K562 (cell line): Measurements from ENCODE around the gene MEGF10. TPM values are rescaled to one million over a fixed set of nuclear protein-coding genes. Genes with fewer than 3 reads are reported as not detected.

Experiments
- ATAC-seq: fragments of 200-7000 bp; cut with Tn5 transposase; 3 replicates; pipeline ENCODE4 v1.9.1; 2020; ENCODE audit warnings: moderate library complexity
- BruUV-seq: library from RNA; stranded (reverse); fragments of 400-500 nt; replicated peaks from 2 replicates; lab custom pipeline; 2021; lab: Mats Ljungman, UMichigan
- CTCF ChIA-PET: fragments of 300-600 bp; formaldehyde crosslinking; extraction: SDS; loops from one replicate; lab custom pipeline; 2021; ENCODE audit warnings: low intra/inter-chr PET ratio; lab: Yijun Ruan, JAX
- POLR2A ChIA-PET: fragments of 300-600, 350-650 bp; sonication (Branson Sonifier 250); formaldehyde crosslinking; extraction: SDS; loops from one replicate; lab custom pipeline; 2021; ENCODE audit warnings: antibody characterized with exemption, inconsistent platforms; lab: Yijun Ruan, JAX
- DNase-seq, 4 experiments: peaks; one replicate each; pipeline versions ENCODE4 v3.0.0 to v3.0.0-alpha.2; 2011 to 2018; ENCODE audit warnings: low spot score in 3 of 4, mixed read lengths in 3 of 4; ENCODE audit errors: extremely low read depth in 1 of 4
- FAIRE-seq: peaks from 2 replicates; lab custom pipeline; 2011; peaks lifted over from hg19 to GRCh38; lab: Jason Lieb, UNC
- H2AFZ ChIP-seq: 2 replicates; pipeline ENCODE4 v1.6.0; 2011; ENCODE audit warnings: low read depth, low read length, control low read depth, inconsistent platforms
- H3K27ac ChIP-seq: fragments of 200-600 bp; 3 replicates; pipeline ENCODE4 v1.8.0; 2011; ENCODE audit warnings: low read depth, mild to moderate bottlenecking, control low read depth, inconsistent platforms, low read length, moderate library complexity, mixed read lengths; ENCODE audit errors: extremely low read depth
- H3K27me3 ChIP-seq, 2 experiments: fragments of 300-600 bp in 1 of 2; 2 replicates in 1 of 2; 3 replicates in 1 of 2; pipeline versions ENCODE4 v1.6.0 to v1.8.0; 2011; ENCODE audit warnings: inconsistent platforms in 2 of 2, low read length in 2 of 2, mild to moderate bottlenecking in 1 of 2, mixed read lengths in 1 of 2, moderate library complexity in 1 of 2; ENCODE audit not compliant: control insufficient read depth in 2 of 2, insufficient read depth in 2 of 2
- H3K36me3 ChIP-seq: fragments of 300-600 bp; 3 replicates; pipeline ENCODE4 v1.8.0; 2011; ENCODE audit warnings: mild to moderate bottlenecking, low read length, inconsistent platforms; ENCODE audit not compliant: control insufficient read depth, insufficient read depth
- H3K4me1 ChIP-seq, 2 experiments: fragments of 200-600 bp in 1 of 2; replicated peaks in 1 of 2; 2 replicates in 1 of 2; 3 replicates in 1 of 2; pipeline versions ENCODE4 v1.5.1 to v1.8.0; 2011; ENCODE audit warnings: inconsistent platforms in 2 of 2, low read length in 2 of 2, mild to moderate bottlenecking in 1 of 2, mixed read lengths in 1 of 2, moderate library complexity in 1 of 2; ENCODE audit not compliant: control insufficient read depth in 2 of 2, insufficient read depth in 2 of 2
- H3K4me2 ChIP-seq: 2 replicates; pipeline ENCODE4 v1.6.1; 2011; ENCODE audit warnings: low read length, control low read depth, inconsistent platforms, mixed read lengths; ENCODE audit not compliant: insufficient read depth
- H3K4me3 ChIP-seq: fragments of 200-600 bp; sonication (generic), shearing (Covaris generic); 2 replicates; pipeline ENCODE4 v1.5.1; 2016; ENCODE audit warnings: control low read depth, inconsistent platforms
- H3K79me2 ChIP-seq: fragments of 200-600 bp; 3 replicates; pipeline ENCODE4 v1.8.0; 2011; ENCODE audit warnings: low read length, inconsistent platforms; ENCODE audit not compliant: control insufficient read depth, insufficient read depth
- H3K9ac ChIP-seq, 2 experiments: 2 replicates each; pipeline versions ENCODE4 v1.6.0 to v1.6.1; 2011; ENCODE audit warnings: low read depth in 2 of 2, low read length in 2 of 2, control low read depth in 1 of 2, inconsistent platforms in 1 of 2, mild to moderate bottlenecking in 1 of 2, mixed read lengths in 1 of 2; ENCODE audit not compliant: insufficient read depth in 1 of 2
- H3K9me1 ChIP-seq: one replicate; pipeline ENCODE4 v1.6.0; 2011; ENCODE audit warnings: inconsistent platforms, mild to moderate bottlenecking, low read length, moderate library complexity; ENCODE audit not compliant: control insufficient read depth, insufficient read depth
- H3K9me3 ChIP-seq: replicated peaks from 2 replicates; pipeline ENCODE4 v1.5.1; 2011; ENCODE audit warnings: low read depth, low read length, inconsistent platforms; ENCODE audit not compliant: control insufficient read depth, insufficient read depth
- H4K20me1 ChIP-seq: replicated peaks from 2 replicates; pipeline ENCODE4 v1.6.1; 2011; ENCODE audit warnings: low read length, inconsistent platforms, mixed read lengths; ENCODE audit not compliant: control insufficient read depth, insufficient read depth
- C11orf30 ChIP-seq: fragments of 450-650 bp; IDR thresholded peaks from 2 replicates; pipeline ENCODE4 v1.6.1; 2016; ENCODE audit warnings: low read depth, mild to moderate bottlenecking
- MAFG ChIP-seq: fragments of 450-650 bp; conservative IDR thresholded peaks from 2 replicates; pipeline ENCODE4 v1.6.1; 2016; ENCODE audit warnings: missing genetic modification characterization, missing compliant biosample characterization
- ZNF316 ChIP-seq: fragments of 450-650 bp; IDR thresholded peaks from 2 replicates; pipeline ENCODE4 v1.6.1; 2016
- in situ Hi-C: fragments of 300-500 bp; cut with MboI; formaldehyde crosslinking; loops from 4 replicates; pipeline ENCODE4 v1.15.0; 2018; ENCODE audit warnings: inconsistent platforms, mixed read lengths
- intact Hi-C: fragments of 100-400 bp; cut with micrococcal nuclease; formaldehyde crosslinking; loops from 2 replicates; pipeline ENCODE4 v1.14.2; 2022
- polyA plus RNA-seq, 8 experiments: library from polyadenylated mRNA; depleted of rRNA in 4 of 8; stranded (reverse) in 5 of 8; unstranded in 3 of 8; fragments of >200 nt; fragmentation: Nextera tagmentation in 2 of 8; fragmentation: Illumina TruSeq in 1 of 8; extraction: Ambion mirVana in 2 of 8; extraction: Trizol in 1 of 8; gene quantifications; 2 replicates each; pipeline versions ENCODE4 v1.2.1 to v1.2.3, GENCODE V29; 2011 to 2014; ENCODE audit warnings: inconsistent platforms in 1 of 8, missing spikeins in 1 of 8
- total RNA-seq, 7 experiments: library from RNA; depleted of rRNA in 6 of 7; stranded (reverse); fragments of >200 nt in 6 of 7; fragmentation: Illumina TruSeq in 2 of 7; extraction: Trizol in 2 of 7; gene quantifications; 2 replicates each; pipeline versions ENCODE4 v1.2.1 to v1.2.3, GENCODE V29; 2011 to 2021; ENCODE audit warnings: low replicate concordance in 1 of 7
- TF ChIP-seq, protein P1 (sequence below), 2 experiments: fragments of 450-650 bp in 1 of 2; sonication (generic) in 1 of 2; formaldehyde crosslinking in 1 of 2; IDR thresholded peaks; 2 replicates each; pipeline versions ENCODE4 v1.7.1 to v1.9.0; 2016 to 2022; ENCODE audit warnings: inconsistent platforms in 1 of 2, mild to moderate bottlenecking in 1 of 2, missing genetic modification reagents in 1 of 2

MEGF10 gene
- total and polyA plus RNA-seq, 9 of the 15 experiments (the other 6 are each of a cell fraction or from before 2014, with no cell fraction given) = 0.07 TPM; not detected in 8

GRCh38 chr5:127430627-127431026 lies 140.0 kb downstream of the MEGF10 start:
- H3K27ac ChIP-seq = no peak overlapping the region
- no TSS peak for BruUV-seq
- FAIRE-seq = no peak
- POLR2A ChIA-PET = no interaction called here
- intact Hi-C loops (no loop called here), in situ Hi-C loops (no loop called here)
- H3K4me2 ChIP-seq = no peak overlapping the region
- H3K9me3 ChIP-seq = no peaks in the 10 kb centered on the region
- no peak overlapping the region for H3K4me3 ChIP-seq
- TF ChIP-seq, protein P1, sequence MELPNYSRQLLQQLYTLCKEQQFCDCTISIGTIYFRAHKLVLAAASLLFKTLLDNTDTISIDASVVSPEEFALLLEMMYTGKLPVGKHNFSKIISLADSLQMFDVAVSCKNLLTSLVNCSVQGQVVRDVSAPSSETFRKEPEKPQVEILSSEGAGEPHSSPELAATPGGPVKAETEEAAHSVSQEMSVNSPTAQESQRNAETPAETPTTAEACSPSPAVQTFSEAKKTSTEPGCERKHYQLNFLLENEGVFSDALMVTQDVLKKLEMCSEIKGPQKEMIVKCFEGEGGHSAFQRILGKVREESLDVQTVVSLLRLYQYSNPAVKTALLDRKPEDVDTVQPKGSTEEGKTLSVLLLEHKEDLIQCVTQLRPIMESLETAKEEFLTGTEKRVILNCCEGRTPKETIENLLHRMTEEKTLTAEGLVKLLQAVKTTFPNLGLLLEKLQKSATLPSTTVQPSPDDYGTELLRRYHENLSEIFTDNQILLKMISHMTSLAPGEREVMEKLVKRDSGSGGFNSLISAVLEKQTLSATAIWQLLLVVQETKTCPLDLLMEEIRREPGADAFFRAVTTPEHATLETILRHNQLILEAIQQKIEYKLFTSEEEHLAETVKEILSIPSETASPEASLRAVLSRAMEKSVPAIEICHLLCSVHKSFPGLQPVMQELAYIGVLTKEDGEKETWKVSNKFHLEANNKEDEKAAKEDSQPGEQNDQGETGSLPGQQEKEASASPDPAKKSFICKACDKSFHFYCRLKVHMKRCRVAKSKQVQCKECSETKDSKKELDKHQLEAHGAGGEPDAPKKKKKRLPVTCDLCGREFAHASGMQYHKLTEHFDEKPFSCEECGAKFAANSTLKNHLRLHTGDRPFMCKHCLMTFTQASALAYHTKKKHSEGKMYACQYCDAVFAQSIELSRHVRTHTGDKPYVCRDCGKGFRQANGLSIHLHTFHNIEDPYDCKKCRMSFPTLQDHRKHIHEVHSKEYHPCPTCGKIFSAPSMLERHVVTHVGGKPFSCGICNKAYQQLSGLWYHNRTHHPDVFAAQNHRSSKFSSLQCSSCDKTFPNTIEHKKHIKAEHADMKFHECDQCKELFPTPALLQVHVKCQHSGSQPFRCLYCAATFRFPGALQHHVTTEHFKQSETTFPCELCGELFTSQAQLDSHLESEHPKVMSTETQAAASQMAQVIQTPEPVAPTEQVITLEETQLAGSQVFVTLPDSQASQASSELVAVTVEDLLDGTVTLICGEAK (IDR thresholded peaks at IDR 0.05) = no peak
- TF ChIP-seq, protein P1 (CRISPR knock-in tag; IDR thresholded peaks at IDR 0.05) = no peak
- TF ChIP-seq ZNF316 (peak; percentile 52), MAFG (tag) (peak; percentile 51), C11orf30 (peak; percentile 54; the same call in 1 of the 2 replicates)
- H3K9ac ChIP-seq = no peak overlapping the region
- H4K20me1 ChIP-seq = no peaks in the 10 kb centered on the region
- H3K27me3 ChIP-seq = peaks cover 0 to 10% of the 10 kb centered on the region in 2 experiments; a peak in 1 of 5 replicates
- H2AFZ ChIP-seq = no peak overlapping the region
- no peaks in the 10 kb centered on the region for H3K4me1 ChIP-seq
- CTCF ChIA-PET = no interaction called here
- ATAC-seq = no peak
- H3K36me3 ChIP-seq = no peaks in the 10 kb centered on the region
- peaks cover 3% of the 10 kb centered on the region for H3K9me1 ChIP-seq
- H3K79me2 ChIP-seq = no peaks in the 10 kb centered on the region
- no peak for DNase-seq
